Astrocyte (in vitro differentiated cells and primary cell): ENCODE results near the gene UBE3C.

Experiments
- CTCF ChIP-seq: IDR thresholded peaks from 2 replicates; pipeline ENCODE4 v1.5.1; 2011; ENCODE audit warnings: low read depth, mild to moderate bottlenecking, inconsistent platforms, low read length, moderate library complexity; ENCODE audit not compliant: insufficient read depth
- EZH2 ChIP-seq: IDR thresholded peaks from 2 replicates; pipeline ENCODE4 v1.6.1; 2012; ENCODE audit warnings: mild to moderate bottlenecking, low read length, inconsistent platforms; ENCODE audit not compliant: insufficient read depth

- no peak for TF ChIP-seq CTCF
- TF ChIP-seq EZH2, result no peak
Measured at GRCh38 chr7:157208571-157209413, 70.1 kb downstream of the UBE3C start.
